Stimulated activated CD4-positive, alpha-beta T cell treated with anti-CD3 and anti-CD28 coated beads, TNF-alpha, amount 100 ng/mL, for 48 hours (primary cell): ENCODE results near the gene ASAP3.

Source experiments
- DNase-seq, 3 donors: peaks; one replicate each; pipeline ENCODE4 v3.0.0-alpha.2; 2020; ENCODE audit warnings: low read depth in 3 of 3

Gene ASAP3

DNA sequence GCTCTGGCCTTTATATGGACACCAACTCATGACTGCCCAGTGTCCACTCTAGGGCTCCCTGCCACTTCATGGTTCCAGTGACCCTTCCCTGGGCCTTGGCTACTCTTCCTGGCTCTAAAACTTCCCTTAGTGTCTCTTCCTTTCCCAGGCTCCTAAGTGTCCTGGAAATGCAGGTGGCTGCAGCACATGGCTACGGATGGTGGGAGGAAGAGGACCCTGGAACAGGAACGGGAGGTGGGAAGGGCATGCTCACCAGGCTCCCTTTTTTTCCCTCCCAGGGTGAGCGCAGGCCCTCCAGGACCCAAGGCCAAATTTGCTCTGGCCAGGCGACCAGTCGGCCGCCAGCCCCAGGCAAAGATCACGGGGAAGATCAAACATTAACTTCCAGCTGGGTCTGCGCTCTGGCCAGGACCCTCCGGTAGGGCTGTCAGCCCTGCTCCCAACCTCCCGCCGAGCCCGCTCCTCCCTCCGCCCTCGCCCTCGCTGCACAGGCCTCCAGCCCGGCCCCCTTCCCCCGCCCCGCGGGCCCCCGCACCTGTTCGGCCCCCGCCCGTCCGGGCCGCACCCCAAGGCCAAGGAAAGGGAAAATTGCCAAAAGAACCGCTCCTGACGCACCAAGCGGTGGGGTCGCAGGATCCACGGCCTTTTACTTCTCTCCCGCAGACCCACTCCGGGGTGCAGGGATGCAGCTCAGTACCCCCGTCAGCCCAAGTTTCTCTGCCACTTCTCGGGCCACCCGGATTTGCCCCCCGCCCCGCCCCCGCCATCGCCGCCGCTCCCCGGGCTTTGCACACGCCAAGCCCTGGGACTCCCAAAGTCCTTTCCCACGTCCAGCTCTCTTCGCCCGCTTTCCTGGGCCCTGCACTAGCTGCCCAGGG is 60.3 kb downstream of the ASAP3 start:
- DNase-seq = no peak

DNA sequence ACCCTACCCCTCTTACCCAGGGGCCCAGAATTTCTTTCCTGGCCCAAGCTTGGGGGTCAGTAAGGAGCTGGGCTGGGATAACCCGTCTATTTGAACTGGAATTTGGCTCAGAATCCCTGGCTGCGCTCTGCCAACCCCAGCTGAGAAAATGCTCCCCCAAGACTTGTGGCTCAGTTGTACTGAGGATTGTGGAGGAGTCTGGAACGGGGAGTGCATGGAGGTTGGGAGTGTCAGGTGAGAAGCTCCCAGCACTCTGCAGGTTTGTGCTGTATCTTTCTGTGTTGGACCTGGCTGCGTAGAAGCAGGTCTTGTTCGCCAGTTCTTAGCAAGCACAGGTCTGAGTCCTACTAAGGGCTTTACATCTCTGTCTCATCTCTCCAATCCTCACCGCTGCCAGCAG is 61.0 kb downstream of the ASAP3 start:
- no peak for DNase-seq

DNA sequence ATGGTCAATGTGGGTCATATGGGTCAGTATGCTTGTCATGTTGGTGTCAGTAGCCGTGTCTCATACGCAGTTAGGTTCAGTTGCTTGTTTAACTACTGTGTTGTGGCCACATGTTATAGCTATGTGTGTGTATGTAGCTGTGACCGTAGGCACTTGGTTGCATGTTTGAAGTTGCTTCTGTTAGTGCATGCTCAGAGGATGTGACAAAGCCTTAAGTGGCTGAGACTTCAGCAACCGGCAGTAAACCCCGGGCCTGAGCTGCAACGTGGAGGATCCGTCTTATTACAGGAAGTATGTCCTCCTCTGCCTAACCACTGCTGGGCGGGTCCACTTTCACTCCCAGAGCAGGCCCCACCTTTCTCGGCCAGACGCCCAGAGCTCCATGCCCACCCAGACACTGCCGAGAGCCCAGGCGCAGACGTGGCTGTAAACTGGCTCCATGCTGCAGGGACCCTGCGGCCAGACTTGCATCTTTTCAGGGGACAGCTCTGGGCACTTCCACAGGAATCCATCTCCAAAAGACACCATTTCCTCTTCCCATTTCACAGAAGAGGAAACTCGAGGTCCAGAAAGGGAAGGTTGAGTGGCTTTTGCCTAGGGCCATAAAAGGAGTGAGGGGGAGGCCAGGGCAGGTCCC is 61.6 kb downstream of the ASAP3 start:
- DNase-seq = peak in 1 of 3 donors; percentile 6

DNA sequence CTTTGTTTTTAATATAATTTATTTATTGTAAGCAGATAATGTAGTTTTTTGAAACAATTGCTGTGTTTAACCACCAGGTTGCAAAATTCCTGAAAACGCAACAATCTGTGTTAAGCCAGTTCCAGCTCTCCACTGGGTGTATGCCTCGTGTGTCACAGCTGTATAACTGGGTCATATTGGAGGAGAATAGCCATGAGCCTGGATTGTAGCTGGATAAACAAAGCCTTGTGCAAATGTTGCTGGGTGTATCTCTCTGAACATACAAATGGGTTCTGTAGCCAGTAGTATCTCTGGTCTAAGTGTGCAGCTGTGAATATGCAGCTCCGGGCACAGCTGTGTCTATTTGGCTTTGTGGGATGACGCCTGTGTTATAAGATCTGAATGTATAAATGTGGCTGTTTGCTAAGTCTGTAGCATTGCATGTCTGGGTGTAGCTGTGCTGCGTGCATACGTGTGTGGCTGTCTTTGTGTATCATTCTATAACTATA is 62.2 kb downstream of the ASAP3 start:
- no peak for DNase-seq

DNA sequence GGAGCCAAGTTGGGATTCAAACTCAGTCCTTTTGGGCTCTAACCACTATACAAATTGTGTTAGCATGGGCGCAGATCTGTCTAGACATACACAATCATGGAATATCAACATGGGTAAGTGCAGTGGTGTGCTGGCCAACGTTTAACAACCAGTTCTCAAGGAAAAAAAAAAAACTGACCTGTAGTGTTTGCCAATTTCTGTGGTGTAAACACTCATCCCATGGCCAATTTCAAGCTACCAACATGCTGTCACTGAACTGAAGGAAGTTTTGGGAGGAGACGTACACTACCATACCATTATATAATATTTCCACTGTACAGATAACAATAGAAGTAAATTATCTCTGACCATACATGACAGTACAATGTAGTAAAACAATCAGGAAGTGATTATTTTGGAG is 62.6 kb downstream of the ASAP3 start:
- DNase-seq = no peak

DNA sequence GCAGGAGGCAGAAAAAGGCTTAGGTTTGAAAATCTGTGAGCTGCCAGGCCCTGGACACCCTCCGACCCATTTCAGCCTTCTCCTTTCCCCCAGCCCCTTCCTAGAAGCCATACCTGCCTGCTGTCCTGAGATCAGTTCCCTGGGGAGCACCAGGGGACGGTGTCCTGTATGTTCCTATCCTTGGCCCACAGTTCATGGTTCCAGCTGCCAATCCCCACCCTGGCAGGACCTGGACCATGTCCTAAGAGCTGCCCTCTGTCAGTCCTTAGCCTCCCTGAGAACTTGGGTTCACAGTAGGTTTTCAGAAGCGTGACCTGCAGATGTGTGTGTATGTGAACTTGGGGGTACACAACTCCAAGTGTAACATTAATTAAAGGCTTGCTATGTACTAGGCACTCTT is 63.2 kb downstream of the ASAP3 start:
- no peak for DNase-seq

DNA sequence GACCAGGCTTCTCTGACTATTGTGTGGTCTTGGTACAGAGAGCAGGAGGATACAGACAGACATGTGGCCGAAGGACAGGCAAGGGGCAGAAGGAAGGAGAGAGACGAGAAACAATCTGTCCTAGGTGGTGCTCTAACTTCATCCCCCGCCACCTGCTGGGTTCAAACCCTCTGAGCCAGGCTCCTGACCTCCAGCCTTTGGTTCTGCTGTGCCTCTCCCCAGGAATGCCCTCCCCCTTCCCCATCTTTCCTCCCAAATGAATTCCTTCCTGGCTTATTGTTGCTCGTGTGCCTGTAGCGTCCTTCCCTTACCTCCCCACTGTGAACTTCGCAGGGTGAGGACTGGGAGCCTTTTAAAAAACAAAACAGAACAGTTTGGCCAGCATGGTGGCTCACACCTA is 64.8 kb downstream of the ASAP3 start:
- no peak for DNase-seq

DNA sequence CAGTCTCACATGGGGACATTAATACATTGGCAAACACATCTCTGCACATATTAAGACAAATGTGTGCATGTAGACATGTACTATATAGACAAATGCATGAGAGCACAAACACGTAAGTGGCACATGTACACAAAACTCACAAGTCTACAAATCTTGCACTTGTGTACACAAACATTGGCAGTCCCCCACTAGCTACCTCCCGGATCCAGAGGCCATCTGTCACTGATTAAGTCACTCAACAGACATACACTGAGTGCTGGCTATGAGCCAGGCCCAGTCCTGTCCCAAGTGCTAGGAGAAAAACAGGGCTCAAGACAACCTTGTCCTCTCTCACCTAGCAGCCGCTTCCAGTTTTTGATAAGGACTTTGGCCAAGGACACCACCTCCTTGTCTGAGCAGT is 66.4 kb downstream of the ASAP3 start:
- DNase-seq = no peak

DNA sequence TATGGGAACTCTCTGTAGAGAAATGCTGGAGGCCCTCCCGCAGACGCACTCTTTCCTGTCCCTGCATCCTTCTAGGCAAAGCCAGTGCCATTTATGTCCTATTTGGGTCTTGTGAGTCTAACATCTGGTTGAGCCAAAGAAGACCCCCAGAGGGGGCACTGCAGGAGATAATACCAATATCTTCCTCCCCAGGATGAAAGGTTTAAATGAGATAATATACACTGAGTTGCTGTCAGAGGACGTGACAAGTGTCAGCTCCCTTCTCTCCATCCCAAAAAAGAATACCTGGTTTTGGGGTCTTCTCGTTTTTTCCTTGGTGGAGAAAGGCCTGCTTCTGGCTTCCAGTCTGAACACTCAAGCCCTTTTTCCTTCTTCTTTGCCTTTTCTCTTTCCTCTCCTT is 67.0 kb downstream of the ASAP3 start:
- no peak for DNase-seq

DNA sequence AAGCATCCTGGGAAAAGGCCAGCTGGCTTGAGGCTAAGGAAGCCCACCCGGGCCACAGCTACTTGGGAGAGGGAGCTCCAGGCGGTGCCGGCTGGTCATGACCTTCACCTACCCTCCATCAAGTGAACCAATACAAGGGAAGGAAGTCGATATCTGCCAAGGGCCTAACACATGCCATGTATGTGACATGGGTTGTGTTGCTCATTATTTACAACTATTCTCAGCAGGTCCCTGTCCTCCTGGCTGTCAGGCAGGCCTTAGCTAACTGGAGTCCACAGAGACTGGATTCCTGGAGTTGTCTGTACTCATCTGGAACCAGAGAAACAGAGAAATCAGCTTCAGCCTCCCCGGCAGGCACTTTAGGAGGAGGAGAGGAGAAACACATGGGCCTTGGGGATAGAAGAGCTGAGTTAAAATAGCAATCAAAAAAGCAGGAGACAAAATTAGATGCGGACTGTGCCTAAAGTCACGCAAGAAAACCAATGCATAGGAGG is 75.1 kb downstream of the ASAP3 start:
- no peak for DNase-seq

DNA sequence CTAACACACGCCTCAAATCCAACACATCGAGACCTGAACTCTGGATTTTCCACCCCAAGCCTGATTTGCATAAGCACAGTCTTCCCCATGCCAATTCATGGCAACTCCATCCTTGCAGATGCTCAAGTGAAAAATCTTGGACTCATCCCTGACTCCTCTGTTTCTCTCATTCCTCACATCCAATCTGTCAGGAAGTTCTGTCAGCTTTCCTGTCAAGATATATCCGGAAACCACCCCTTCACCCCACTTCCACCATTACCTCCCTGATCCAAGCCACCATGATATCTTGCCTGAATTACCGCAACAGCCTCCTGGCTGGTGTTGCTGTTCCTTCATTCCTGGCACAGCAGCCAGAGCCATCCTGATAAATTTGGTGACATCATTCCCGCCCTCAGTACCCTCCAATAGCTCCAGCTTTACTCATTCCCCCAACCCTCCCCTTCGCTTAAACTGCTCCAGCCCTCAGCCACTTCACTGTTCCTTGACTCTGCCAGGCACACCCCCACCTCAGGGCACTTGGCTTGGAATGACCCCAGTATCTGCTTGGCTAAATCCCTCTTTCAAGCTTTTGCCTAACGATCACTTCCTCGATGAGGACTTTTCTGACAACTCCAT is 76.9 kb downstream of the ASAP3 start:
- DNase-seq = no peak

DNA sequence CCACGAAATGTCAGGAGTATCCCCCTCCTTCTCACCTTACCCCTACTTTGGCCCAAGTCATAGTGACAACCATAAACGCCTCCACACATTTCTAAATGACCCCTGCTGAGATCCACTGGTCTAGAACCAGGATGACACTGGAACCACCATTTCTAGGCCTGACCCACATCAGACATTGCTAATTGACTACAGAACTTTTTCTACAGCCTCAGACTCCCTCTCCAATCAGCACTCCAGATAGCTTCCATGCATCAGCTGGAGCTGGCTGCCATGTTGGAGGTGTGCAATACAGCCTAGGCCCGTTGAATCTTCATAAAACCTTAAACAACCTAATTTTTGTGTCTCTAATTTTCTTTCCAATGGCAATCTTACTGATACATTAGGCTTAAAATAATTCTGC is 78.0 kb downstream of the ASAP3 start:
- no peak for DNase-seq

DNA sequence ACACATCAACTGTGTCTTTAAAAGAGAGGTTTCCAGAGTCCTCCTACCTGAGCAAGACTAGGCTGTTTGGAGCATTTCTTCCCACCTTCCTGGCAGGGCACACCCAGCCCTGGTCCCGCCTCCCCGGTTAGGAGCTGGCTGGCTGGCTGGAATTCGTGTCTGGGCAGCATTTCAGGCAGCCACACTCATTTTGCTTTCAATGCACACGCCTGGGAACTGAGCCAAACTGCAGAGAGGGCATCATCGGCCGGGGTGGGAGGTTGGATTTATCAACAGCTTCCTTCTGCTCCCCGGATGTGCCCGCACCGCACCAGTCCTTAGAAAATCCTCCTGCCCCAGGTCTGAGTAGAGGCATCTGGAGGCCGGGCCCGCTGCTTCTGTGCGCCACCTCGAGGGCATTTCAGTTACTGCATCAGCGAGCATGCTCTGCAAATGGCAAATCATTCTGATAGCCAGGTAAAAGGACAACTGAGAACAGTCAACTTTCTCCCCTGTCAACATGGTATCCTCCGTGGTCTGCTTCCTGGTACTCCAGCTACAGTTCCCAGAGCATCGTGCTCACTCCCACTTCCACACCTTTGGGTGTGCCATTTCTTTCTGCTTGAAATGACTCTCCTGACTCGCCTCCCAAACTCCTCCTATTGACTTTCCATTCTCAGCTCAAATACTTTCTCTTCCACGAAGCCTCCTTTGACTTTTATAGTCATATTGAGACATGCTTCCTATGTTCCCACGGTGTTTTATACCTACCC is 80.1 kb downstream of the ASAP3 start:
- DNase-seq = peak; percentile 76 to 84 (median 78)

DNA sequence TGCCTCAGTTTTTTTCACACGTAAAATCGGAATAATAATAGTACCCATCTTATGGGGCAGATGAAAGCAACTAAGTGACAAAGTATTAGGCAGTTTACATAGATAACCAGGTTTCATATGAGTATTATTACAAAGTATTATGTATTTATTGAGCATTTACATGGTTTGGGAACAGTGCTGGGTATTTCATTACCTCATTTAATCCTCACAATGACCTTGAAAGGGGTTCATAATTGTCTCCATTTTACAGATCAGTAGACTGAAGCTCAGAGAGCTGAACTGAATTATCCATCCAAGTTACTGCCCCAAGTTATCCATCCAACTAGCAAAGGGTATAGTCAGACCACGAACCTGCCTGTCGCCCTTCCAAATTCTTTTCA is 80.6 kb downstream of the ASAP3 start:
- no peak for DNase-seq

DNA sequence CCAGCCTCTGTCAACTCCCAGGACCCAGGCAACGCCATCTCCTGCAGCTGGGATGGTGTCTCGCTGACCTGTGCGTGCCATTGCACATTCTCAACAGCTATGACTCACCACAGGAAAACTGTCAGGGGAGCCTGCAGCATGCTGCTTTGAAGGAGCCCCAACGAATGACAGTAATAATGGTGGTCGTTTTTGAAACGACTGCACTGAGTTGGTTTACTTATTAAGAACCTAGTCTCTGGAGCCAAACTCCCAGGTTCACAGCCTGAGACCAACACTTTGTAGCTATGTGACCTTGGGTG is 81.0 kb downstream of the ASAP3 start:
- no peak for DNase-seq

DNA sequence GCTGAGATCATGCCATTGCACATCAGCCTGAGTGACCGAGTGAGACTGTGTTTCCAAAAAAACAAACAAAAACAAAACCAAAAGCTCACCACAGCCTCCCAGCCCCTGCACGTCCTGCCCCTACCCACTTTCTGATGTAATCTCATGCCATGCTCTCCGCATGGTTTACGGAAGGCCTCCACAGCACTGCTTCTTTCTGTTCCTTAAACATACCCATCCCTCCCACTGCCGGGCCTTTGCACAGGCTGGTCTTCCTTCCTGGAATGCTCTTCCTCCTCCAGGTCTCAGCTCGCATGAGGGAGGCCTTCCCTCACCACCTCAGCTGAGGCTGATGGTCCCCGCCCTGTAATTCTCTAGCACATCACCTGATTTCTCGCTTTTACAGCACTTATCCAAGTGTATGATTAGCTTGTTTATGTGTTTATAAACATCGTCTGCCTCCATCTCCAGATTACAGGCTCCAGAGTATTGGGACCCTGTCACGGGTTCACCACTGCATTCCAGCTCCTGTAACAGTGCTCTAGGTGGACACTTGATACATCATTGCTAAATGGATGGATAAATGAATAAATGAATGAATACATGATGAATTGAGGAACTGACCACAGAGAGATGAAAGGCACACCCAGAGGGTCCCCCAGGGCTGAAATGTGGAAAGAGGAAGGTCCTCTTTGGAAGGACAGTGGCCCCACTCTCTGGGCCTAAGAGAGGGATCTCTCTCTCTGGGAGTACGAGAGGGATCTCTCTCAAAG is 81.5 kb downstream of the ASAP3 start:
- DNase-seq = no peak

DNA sequence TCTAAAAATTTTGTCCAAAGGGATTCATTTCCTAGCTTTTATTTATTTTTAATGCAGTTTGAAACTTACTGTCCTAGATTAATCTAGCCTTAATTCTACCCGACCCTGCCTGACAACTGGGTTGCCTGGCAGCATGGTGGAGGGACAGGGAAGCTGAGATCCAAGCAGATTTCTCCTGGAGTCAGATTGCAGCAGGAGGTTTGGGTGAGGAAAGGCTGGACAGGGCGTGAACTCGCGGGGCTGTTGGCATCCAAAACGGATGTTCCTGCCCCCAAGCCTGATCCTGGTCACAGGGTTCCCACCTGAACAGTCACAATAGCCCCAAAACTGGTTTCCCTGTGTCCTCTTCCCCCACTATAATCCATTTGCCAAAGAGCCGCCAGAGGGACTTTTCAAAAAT is 82.7 kb downstream of the ASAP3 start:
- no peak for DNase-seq

DNA sequence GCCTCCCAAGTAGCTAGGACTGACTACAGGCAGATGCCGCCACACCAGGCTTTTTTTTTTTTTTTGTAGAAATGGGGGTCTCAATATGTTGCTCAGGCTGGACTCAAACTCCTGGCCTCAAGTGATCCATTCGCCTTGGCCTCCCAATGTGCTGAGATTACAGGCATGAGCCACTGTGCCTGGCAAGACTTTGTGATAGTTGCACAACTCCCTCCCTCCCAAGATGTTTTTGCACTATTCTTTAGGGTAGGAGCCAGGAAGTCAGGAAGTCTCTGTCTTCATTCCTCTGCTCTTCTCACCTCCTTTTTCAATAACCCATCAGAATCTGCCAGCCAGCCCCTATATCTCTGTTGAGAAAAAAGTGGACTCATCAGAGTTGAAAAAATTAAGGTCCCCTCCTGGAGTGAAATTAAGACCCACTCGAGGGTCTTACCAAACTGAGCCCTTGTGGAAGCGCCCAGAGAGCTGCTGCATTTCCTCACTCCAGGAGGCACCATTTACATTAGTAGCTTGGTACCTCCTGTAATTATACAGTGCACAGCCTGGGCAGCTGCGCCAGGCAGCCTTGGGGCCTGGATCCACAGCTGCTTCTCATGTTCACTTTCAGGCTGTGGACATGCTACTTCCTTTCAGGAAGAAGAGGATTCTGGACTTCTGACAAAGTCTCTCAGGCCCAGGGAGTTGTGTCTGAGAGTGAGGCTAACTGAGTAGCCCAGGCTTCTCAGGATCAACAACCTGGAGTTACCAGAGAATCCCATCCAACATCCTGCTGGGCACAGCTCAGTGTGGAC is 83.5 kb downstream of the ASAP3 start:
- no peak for DNase-seq

DNA sequence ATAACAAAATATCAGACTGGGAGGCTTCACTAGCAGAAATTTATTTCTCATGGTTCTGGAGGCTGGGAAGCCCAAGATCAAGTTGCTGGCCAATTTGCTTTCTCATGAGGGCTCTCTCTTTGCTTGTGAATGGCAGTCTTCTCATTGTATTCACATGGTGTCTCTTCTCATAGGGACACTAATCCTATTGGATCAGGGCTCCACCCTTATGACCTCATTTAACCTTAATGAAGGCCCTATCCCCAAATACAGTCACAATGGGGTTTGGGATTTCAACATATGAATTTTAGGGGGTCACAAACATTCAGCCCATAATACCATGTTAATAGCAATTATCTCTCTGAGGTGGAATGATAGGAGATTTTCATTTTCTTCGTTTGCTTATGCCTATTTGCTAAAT is 84.8 kb downstream of the ASAP3 start:
- no peak for DNase-seq

DNA sequence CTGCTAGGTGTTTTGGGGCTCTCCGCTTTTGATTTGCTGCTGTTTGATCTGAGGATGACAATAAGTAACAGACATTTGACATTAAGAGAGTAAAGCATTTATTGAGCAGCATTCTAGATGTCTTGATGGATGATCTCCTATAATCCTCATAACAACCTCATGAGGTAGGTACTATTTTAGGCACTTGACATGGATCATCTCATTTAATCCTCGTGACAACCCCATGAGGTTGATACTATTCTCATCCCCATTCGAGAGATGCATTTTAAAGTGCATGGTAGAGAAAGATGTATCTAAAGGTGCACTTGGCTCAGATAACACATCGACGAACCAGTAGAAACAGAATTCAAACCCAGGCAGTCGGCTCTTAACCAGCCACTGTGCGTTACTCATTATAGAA is 86.1 kb downstream of the ASAP3 start:
- DNase-seq = no peak

DNA sequence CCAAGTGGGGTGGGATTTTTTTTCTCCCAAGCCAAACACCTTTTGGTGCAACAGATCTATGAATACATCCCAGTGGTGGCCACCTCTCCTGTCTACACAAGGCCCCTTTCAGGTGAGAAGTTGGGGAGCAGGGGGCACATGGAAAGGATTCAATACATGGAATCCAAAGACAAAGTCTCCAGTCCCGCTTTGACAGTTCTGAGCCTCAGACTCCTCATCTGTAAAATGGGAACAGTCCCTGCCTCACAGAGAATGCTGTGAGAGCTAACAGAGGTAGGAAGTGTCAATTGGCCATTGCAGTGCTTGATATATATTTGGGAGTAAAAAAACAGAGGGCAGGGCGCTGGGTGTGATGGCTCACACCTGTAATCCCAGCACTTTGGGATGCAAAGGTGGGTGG is 87.6 kb downstream of the ASAP3 start:
- DNase-seq = no peak
